HCT116 (cell line): ENCODE measurements around the gene MAPK14. TPM values are rescaled to one million over a fixed set of nuclear protein-coding genes. Genes with fewer than 3 reads are reported as not detected.

Experiments
- ATAC-seq: fragments of 200-7000 bp; cut with Tn5 transposase; 2 replicates; pipeline ENCODE4 v1.9.1; 2020; ENCODE audit warnings: mild to moderate bottlenecking, moderate library complexity
- BruUV-seq: library from RNA; stranded (reverse); fragments of 400-500 nt; replicated peaks from 2 replicates; lab custom pipeline; 2021; lab: Mats Ljungman, UMichigan
- CTCF ChIA-PET: fragments of 300-600 bp; sonication (Branson Sonifier 250); formaldehyde crosslinking; loops from one replicate; lab custom pipeline; 2021; ENCODE audit warnings: antibody characterized with exemption; lab: Charles Lee
- POLR2A ChIA-PET: fragments of 300-600, 350-600 bp; sonication (Branson Sonifier 250); formaldehyde crosslinking; loops from one replicate; lab custom pipeline; 2021; ENCODE audit warnings: antibody characterized with exemption; lab: Charles Lee
- RAD21 ChIA-PET, 2 experiments: fragments of 300-600 bp; sonication (Branson Sonifier 250); formaldehyde crosslinking; loops; one replicate each; lab custom pipeline; 2023; ENCODE audit warnings: low total read pairs in 2 of 2; ENCODE audit not compliant: uncharacterized antibody in 2 of 2, unreplicated experiment in 2 of 2, low non-redundant PET in 1 of 2; lab: Charles Lee
- DNase-seq: peaks from one replicate; pipeline ENCODE4 v3.0.0-alpha.2; 2010; ENCODE audit warnings: low read depth, low spot score
- H2AFZ ChIP-seq: fragments of 200-600 bp; shearing (Covaris generic), sonication (generic); 2 replicates; pipeline ENCODE4 v1.6.1; 2017; ENCODE audit warnings: low read depth, mixed run types, mixed read lengths, antibody characterized with exemption, low read length; ENCODE audit not compliant: poor library complexity, severe bottlenecking
- H3K27ac ChIP-seq: 2 replicates; pipeline ENCODE4 v1.5.1; 2012; ENCODE audit warnings: low read depth, low read length
- H3K27me3 ChIP-seq: fragments of 200-600 bp; sonication (generic); 2 replicates; pipeline ENCODE4 v1.6.1; 2016; ENCODE audit warnings: mixed run types, low read length, mixed read lengths; ENCODE audit not compliant: insufficient read depth
- H3K36me3 ChIP-seq, 2 experiments: fragments of 200-500 bp in 1 of 2; fragments of 200-600 bp in 1 of 2; sonication (Bioruptor generic) in 1 of 2; sonication (generic) in 1 of 2; 2 replicates each; pipeline versions ENCODE4 v1.5.1 to v1.6.1; 2014 to 2016; ENCODE audit warnings: low read length in 2 of 2, inconsistent platforms in 1 of 2, mixed read lengths in 1 of 2, mixed run types in 1 of 2; ENCODE audit not compliant: insufficient read depth in 2 of 2, control insufficient read depth in 1 of 2
- H3K4me1 ChIP-seq, 2 experiments: fragments of 200-600 bp in 1 of 2; sonication (generic) in 1 of 2; 2 replicates each; pipeline versions ENCODE4 v1.5.1 to v1.6.1; 2012 to 2017; ENCODE audit warnings: low read length in 2 of 2, inconsistent platforms in 1 of 2, mild to moderate bottlenecking in 1 of 2, mixed read lengths in 1 of 2, mixed run types in 1 of 2, moderate library complexity in 1 of 2; ENCODE audit not compliant: insufficient read depth in 2 of 2, control insufficient read depth in 1 of 2
- H3K4me2 ChIP-seq: fragments of 200-600 bp; sonication (generic); 2 replicates; pipeline ENCODE4 v1.6.1; 2017; ENCODE audit warnings: mixed run types, low read length, mixed read lengths
- H3K4me3 ChIP-seq, 2 experiments: fragments of 200-600 bp in 1 of 2; sonication (generic) in 1 of 2; replicated peaks in 1 of 2; 2 replicates each; pipeline ENCODE4 v1.5.1; 2011 to 2016; ENCODE audit warnings: low read length in 2 of 2, control low read depth in 1 of 2, low read depth in 1 of 2, mild to moderate bottlenecking in 1 of 2, mixed read lengths in 1 of 2, mixed run types in 1 of 2
- H3K79me2 ChIP-seq: fragments of 200-600 bp; sonication (generic); 2 replicates; pipeline ENCODE4 v1.6.1; 2017; ENCODE audit warnings: mild to moderate bottlenecking, mixed run types, low read length, moderate library complexity, mixed read lengths; ENCODE audit not compliant: insufficient read depth
- H3K9ac ChIP-seq: fragments of 200-600 bp; sonication (generic); 2 replicates; pipeline ENCODE4 v1.6.1; 2016; ENCODE audit warnings: low read length, mixed read lengths
- H3K9me2 ChIP-seq: fragments of 200-600 bp; sonication (generic), shearing (Covaris generic); 2 replicates; pipeline ENCODE4 v1.6.1; 2017; ENCODE audit warnings: mixed run types, mild to moderate bottlenecking, moderate library complexity; ENCODE audit not compliant: insufficient read depth
- H3K9me3 ChIP-seq, 2 experiments: fragments of 200-500 bp in 1 of 2; fragments of 200-600 bp in 1 of 2; sonication (Bioruptor generic) in 1 of 2; sonication (generic) in 1 of 2; 2 replicates each; pipeline ENCODE4 v1.6.1; 2014 to 2017; ENCODE audit warnings: low read length in 2 of 2, mixed read lengths in 2 of 2, inconsistent platforms in 1 of 2, low read depth in 1 of 2, mild to moderate bottlenecking in 1 of 2, mixed run types in 1 of 2, moderate library complexity in 1 of 2; ENCODE audit not compliant: control insufficient read depth in 1 of 2, insufficient read depth in 1 of 2
- H4K20me1 ChIP-seq: fragments of 200-600 bp; sonication (generic), shearing (Covaris generic); 2 replicates; pipeline ENCODE4 v1.6.1; 2017; ENCODE audit warnings: mixed run types, mild to moderate bottlenecking, moderate library complexity; ENCODE audit not compliant: insufficient read depth
- EGR1 ChIP-seq: IDR thresholded peaks from 2 replicates; pipeline ENCODE4 v1.6.1; 2012; ENCODE audit warnings: low read depth
- MAX ChIP-seq: IDR thresholded peaks from 2 replicates; pipeline ENCODE4 v1.6.1; 2012
- SP1 ChIP-seq: IDR thresholded peaks from 2 replicates; pipeline ENCODE4 v1.6.1; 2012; ENCODE audit warnings: low read depth
- intact Hi-C: fragments of 100-400 bp; cut with micrococcal nuclease; formaldehyde crosslinking; loops from 2 replicates; pipeline ENCODE4 v1.10.0; 2022
- total RNA-seq: library from RNA; stranded (reverse); gene quantifications from one replicate; pipeline ENCODE4 v1.2.1, GENCODE V29; 2021; ENCODE audit not compliant: unreplicated experiment

Gene MAPK14
- total RNA-seq, 1 experiment from 2014 or later, result 34.2 TPM

- ChIA-PET RAD21 (no interaction called here), POLR2A (no interaction called here), CTCF (no interaction called here)
- Histone ChIP-seq H3K27me3 (no peaks in the 10 kb centered on the region), H3K4me2 (no peak overlapping the region), H3K9me2 (no peaks in the 10 kb centered on the region), H3K9me3 (no peaks in the 10 kb centered on the region), H3K9ac (no peak overlapping the region), H2AFZ (no peak overlapping the region), H3K36me3 (no peaks in the 10 kb centered on the region), H4K20me1 (no peaks in the 10 kb centered on the region), H3K79me2 (no peaks in the 10 kb centered on the region), H3K4me1 (peaks cover 23 to 56% of the 10 kb centered on the region in 2 experiments), H3K4me3 (no peak overlapping the region), H3K27ac (no peak overlapping the region)
- TF ChIP-seq MAX, result no peak
- no peak for TF ChIP-seq EGR1
- ATAC-seq (no peak), DNase-seq (no peak)
- no TSS peak for BruUV-seq
- intact Hi-C loops, result no loop called here
Observed at GRCh38 chr6:36124881-36125280, 97.3 kb downstream of the MAPK14 start.

GRCh38 chr6:36125575-36125974, 98.0 kb downstream of the MAPK14 start:
- DNase-seq (no peak), ATAC-seq (no peak)
- BruUV-seq, result no TSS peak
- Histone ChIP-seq H3K4me3 (no peak overlapping the region), H3K9ac (no peak overlapping the region), H3K27me3 (no peaks in the 10 kb centered on the region), H3K9me2 (no peaks in the 10 kb centered on the region), H3K36me3 (no peaks in the 10 kb centered on the region), H3K27ac (no peak overlapping the region), H4K20me1 (no peaks in the 10 kb centered on the region), H3K9me3 (no peaks in the 10 kb centered on the region), H3K4me1 (peaks cover 23 to 55% of the 10 kb centered on the region in 2 experiments), H2AFZ (no peak overlapping the region), H3K79me2 (no peaks in the 10 kb centered on the region), H3K4me2 (no peak overlapping the region)
- POLR2A ChIA-PET, result no interaction called here
- no peak for TF ChIP-seq EGR1
- no peak for TF ChIP-seq SP1
- CTCF ChIA-PET, result no interaction called here
- RAD21 ChIA-PET, result no interaction called here
- intact Hi-C loops, result no loop called here
